Measurements from ENCODE around the gene DNAH14. TPM values are rescaled to one million over a fixed set of nuclear protein-coding genes. Genes with fewer than 3 reads are reported as not detected.

DNAH14 gene
- total and polyA plus RNA-seq, 2 of the 4 experiments (the other 2 are of a cell fraction) = 2.7 to 3.6 TPM

DNA sequence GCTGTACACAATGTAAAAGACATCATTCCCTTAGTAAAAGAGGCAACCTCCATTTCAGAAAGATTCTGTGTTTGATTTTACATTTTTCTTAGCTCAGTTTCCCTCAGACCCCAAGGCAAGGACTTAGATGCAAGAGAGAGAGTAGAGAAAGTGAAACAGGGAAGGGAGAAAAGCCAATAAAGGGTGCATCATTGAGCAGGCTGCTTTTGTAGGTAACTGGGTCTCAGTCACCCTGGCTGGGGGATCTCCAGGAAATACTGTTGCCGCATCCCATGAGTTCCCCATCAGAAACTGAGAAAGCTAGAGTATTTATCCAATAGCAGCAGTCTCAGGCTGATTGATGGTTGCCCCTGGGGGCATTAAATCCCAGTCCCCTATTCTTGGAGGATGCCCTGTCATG is 23.1 kb upstream of the DNAH14 start:
- H4K91ac ChIP-seq (ENCODE audit: insufficient read depth, low read depth, low read length) = no peak overlapping the region
- no peak overlapping the region for H4K8ac ChIP-seq (ENCODE audit: low read depth in 2 of 2, low read length in 2 of 2)
- H2BK5ac ChIP-seq (ENCODE audit: low read depth, low read length, poor library complexity, severe bottlenecking) = no peak overlapping the region
- H3K18ac ChIP-seq (ENCODE audit: low read depth, low read length) = no peak overlapping the region
- H3K56ac ChIP-seq (ENCODE audit: extremely low read depth, insufficient read depth, low read length) = no peak overlapping the region
- H3K36me3 ChIP-seq (ENCODE audit: control insufficient read depth, insufficient read depth, low read length) = no peaks in the 10 kb centered on the region
- in situ Hi-C loops (cut with MboI; ENCODE audit: low sequenced_read_pairs) = no loop called here
- no peak overlapping the region for H3K23ac ChIP-seq (ENCODE audit: low read depth, low read length)
- H2AK5ac ChIP-seq (ENCODE audit: low read depth, low read length) = no peak overlapping the region
- no peak overlapping the region for H3K9ac ChIP-seq (ENCODE audit: low read depth, low read length)
- H2AK9ac ChIP-seq (replicated peaks; ENCODE audit: low read depth, low read length, poor library complexity) = no peak overlapping the region
- TF ChIP-seq CHD1 (IDR thresholded peaks at IDR 0.05; ENCODE audit: low read depth, low read length) (no peak), NFE2L2 (IDR thresholded peaks at IDR 0.05; ENCODE audit: low read depth, low read length) (no peak), POLR2A (IDR thresholded peaks at IDR 0.05; ENCODE audit: low read depth, low read length) (no peak), MXI1 (IDR thresholded peaks at IDR 0.05; ENCODE audit: borderline replicate concordance, low read depth, low read length) (no peak), MAFK (IDR thresholded peaks at IDR 0.05; ENCODE audit: low read depth, low read length) (no peak)
- TF ChIP-seq, protein P1, sequence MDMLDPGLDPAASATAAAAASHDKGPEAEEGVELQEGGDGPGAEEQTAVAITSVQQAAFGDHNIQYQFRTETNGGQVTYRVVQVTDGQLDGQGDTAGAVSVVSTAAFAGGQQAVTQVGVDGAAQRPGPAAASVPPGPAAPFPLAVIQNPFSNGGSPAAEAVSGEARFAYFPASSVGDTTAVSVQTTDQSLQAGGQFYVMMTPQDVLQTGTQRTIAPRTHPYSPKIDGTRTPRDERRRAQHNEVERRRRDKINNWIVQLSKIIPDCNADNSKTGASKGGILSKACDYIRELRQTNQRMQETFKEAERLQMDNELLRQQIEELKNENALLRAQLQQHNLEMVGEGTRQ (IDR thresholded peaks at IDR 0.05; ENCODE audit: low read depth, low read length) = no peak
- TF ChIP-seq, protein P2, sequence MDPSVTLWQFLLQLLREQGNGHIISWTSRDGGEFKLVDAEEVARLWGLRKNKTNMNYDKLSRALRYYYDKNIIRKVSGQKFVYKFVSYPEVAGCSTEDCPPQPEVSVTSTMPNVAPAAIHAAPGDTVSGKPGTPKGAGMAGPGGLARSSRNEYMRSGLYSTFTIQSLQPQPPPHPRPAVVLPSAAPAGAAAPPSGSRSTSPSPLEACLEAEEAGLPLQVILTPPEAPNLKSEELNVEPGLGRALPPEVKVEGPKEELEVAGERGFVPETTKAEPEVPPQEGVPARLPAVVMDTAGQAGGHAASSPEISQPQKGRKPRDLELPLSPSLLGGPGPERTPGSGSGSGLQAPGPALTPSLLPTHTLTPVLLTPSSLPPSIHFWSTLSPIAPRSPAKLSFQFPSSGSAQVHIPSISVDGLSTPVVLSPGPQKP (IDR thresholded peaks at IDR 0.05; ENCODE audit: borderline replicate concordance, low read depth, low read length) = no peak
- H2BK15ac ChIP-seq (ENCODE audit: low read depth, low read length) = no peak overlapping the region
- no peak overlapping the region for H3K4me2 ChIP-seq (ENCODE audit: low read depth, low read length)
- H3K4ac ChIP-seq (ENCODE audit: low read depth, low read length) = no peak overlapping the region
- no CpG with 5 or more reads among the region's 1 CpG for WGBS, 2 experiments (ENCODE audit: extremely low coverage in 2 of 2, insufficient read length in 1 of 2)
- no peaks in the 10 kb centered on the region for H3K9me1 ChIP-seq (ENCODE audit: insufficient read depth, low read length)
- H3K79me1 ChIP-seq (ENCODE audit: low read depth in 1 of 2, low read length in 2 of 2) = no peaks in the 10 kb centered on the region
- peaks cover 1% of the 10 kb centered on the region for H3K27me3 ChIP-seq (ENCODE audit: control insufficient read depth, insufficient read depth, low read length)
- H3K4me3 ChIP-seq (ENCODE audit: insufficient read depth, low read depth, low read length) = no peak overlapping the region
- H3K4me1 ChIP-seq (ENCODE audit: control insufficient read depth, insufficient read depth, low read length) = no peaks in the 10 kb centered on the region
- intact Hi-C loops (cut with micrococcal nuclease) = no loop called here
- H2AFZ ChIP-seq (replicated peaks; ENCODE audit: low read length, poor library complexity) = no peak overlapping the region
- ATAC-seq (ENCODE audit: low read depth) (no peak), DNase-seq (no peak)
- H2BK120ac ChIP-seq (ENCODE audit: low read depth, low read length) = no peak overlapping the region
- no TSS peak for BruUV-seq (replicated peaks)
- no peaks in the 10 kb centered on the region for H4K20me1 ChIP-seq (ENCODE audit: insufficient read depth, low read length)
- no peak overlapping the region for H3K27ac ChIP-seq (ENCODE audit: insufficient read depth, low read length)
- H3K14ac ChIP-seq (replicated peaks; ENCODE audit: low read depth, low read length) = no peak overlapping the region
- H3K9me3 ChIP-seq (ENCODE audit: control insufficient read depth, insufficient read depth, low read length) = peaks cover 3% of the 10 kb centered on the region; the same call in 1 of the 2 replicates
- H4K5ac ChIP-seq (ENCODE audit: low read depth, low read length) = no peak overlapping the region
- dilution Hi-C loops (cut with HindIII; ENCODE audit: low sequenced_read_pairs, unreplicated experiment) = no loop called here
- ChIA-PET POLR2A (ENCODE audit: unreplicated experiment) (no interaction called here), CTCF (no interaction called here)
- H2BK20ac ChIP-seq (ENCODE audit: low read depth, low read length) = no peak overlapping the region

All from IMR-90 (cell line).